ENCODE measurements around the gene CBLC.
"Not testable (repeated sequence)": the region's sequence is repeated elsewhere in the genome, so short reads cannot be mapped to it uniquely, and the experiment has no call there.

The CBLC gene

GRCh38 chr19:44779150-44779549 is 1.5 kb downstream of the CBLC start:
- Histone ChIP-seq H3K4me3 (ENCODE audit: low read depth in 1 of 2, low read length in 2 of 2) (no peak overlapping the region), H3K4me2 (ENCODE audit: insufficient read depth, low read length) (no peak overlapping the region), H3K9me3 (ENCODE audit: insufficient read depth, low read length, severe bottlenecking) (no peaks in the 10 kb centered on the region), H2AFZ (ENCODE audit: low read depth, low read length) (no peak overlapping the region), H4K20me1 (ENCODE audit: insufficient read depth, low read length) (no peaks in the 10 kb centered on the region), H3K27me3 (ENCODE audit: insufficient read depth, low read length, poor library complexity) (no peaks in the 10 kb centered on the region), H3K79me2 (ENCODE audit: insufficient read depth, low read length) (no peaks in the 10 kb centered on the region), H3K27ac (ENCODE audit: low read length) (no peak overlapping the region), H3K4me1 (ENCODE audit: insufficient read depth, low read length) (no peaks in the 10 kb centered on the region), H3K36me3 (ENCODE audit: insufficient read depth, low read length) (no peaks in the 10 kb centered on the region), H3K9ac (ENCODE audit: low read depth, low read length) (no peak overlapping the region)
- no peak for DNase-seq
- TF ChIP-seq EZH2 (IDR thresholded peaks at IDR 0.05; ENCODE audit: borderline replicate concordance, low read depth, low read length, severe bottlenecking) (no peak), CTCF (IDR thresholded peaks at IDR 0.05; ENCODE audit: borderline replicate concordance, extremely low read depth, low read length, poor library complexity, severe bottlenecking) (no peak)
- no peak for ATAC-seq (ENCODE audit: insufficient read depth, low read depth)

GRCh38 chr19:44781694-44782093 is 4.0 kb downstream of the CBLC start:
- ATAC-seq (ENCODE audit: insufficient read depth, low read depth); H4K20me1 ChIP-seq (ENCODE audit: insufficient read depth, low read length); H3K36me3 ChIP-seq (ENCODE audit: insufficient read depth, low read length); H3K4me3 ChIP-seq (ENCODE audit: low read depth in 1 of 2, low read length in 2 of 2); H3K27ac ChIP-seq (ENCODE audit: low read length); H3K79me2 ChIP-seq (ENCODE audit: insufficient read depth, low read length); H3K4me2 ChIP-seq (ENCODE audit: insufficient read depth, low read length); DNase-seq; H3K4me1 ChIP-seq (ENCODE audit: insufficient read depth, low read length); H3K9me3 ChIP-seq (ENCODE audit: insufficient read depth, low read length, severe bottlenecking); H3K9ac ChIP-seq (ENCODE audit: low read depth, low read length); H2AFZ ChIP-seq (ENCODE audit: low read depth, low read length); H3K27me3 ChIP-seq (ENCODE audit: insufficient read depth, low read length, poor library complexity): not testable (repeated sequence)

GRCh38 chr19:44782729-44783128 is 5.0 kb downstream of the CBLC start:
- Histone ChIP-seq H3K27ac (ENCODE audit: low read length) (no peak overlapping the region), H3K36me3 (ENCODE audit: insufficient read depth, low read length) (no peaks in the 10 kb centered on the region), H3K9ac (ENCODE audit: low read depth, low read length) (no peak overlapping the region)

GRCh38 chr19:44783545-44783944 is 5.9 kb downstream of the CBLC start:
- no peak overlapping the region for H3K4me2 ChIP-seq (ENCODE audit: insufficient read depth, low read length)
- H3K9me3 ChIP-seq (ENCODE audit: insufficient read depth, low read length, severe bottlenecking): no peaks in the 10 kb centered on the region
- ATAC-seq (ENCODE audit: insufficient read depth, low read depth) (no peak), DNase-seq (no peak)
- no peak overlapping the region for H3K4me3 ChIP-seq (ENCODE audit: low read depth in 1 of 2, low read length in 2 of 2)
- H3K9ac ChIP-seq (ENCODE audit: low read depth, low read length): no peak overlapping the region
- no peak overlapping the region for H3K27ac ChIP-seq (ENCODE audit: low read length)
- no peaks in the 10 kb centered on the region for H3K79me2 ChIP-seq (ENCODE audit: insufficient read depth, low read length)
- H4K20me1 ChIP-seq (ENCODE audit: insufficient read depth, low read length): no peaks in the 10 kb centered on the region
- H3K4me1 ChIP-seq (ENCODE audit: insufficient read depth, low read length): no peaks in the 10 kb centered on the region
- H3K36me3 ChIP-seq (ENCODE audit: insufficient read depth, low read length): no peaks in the 10 kb centered on the region
- TF ChIP-seq CTCF (IDR thresholded peaks at IDR 0.05; ENCODE audit: borderline replicate concordance, extremely low read depth, low read length, poor library complexity, severe bottlenecking): no peak
- no peak for TF ChIP-seq EZH2 (IDR thresholded peaks at IDR 0.05; ENCODE audit: borderline replicate concordance, low read depth, low read length, severe bottlenecking)
- H2AFZ ChIP-seq (ENCODE audit: low read depth, low read length): no peak overlapping the region
- no peaks in the 10 kb centered on the region for H3K27me3 ChIP-seq (ENCODE audit: insufficient read depth, low read length, poor library complexity)

More at GRCh38 chr19:44782729-44783128, 5.0 kb downstream of the CBLC start:
- DNase-seq: no peak
- Histone ChIP-seq H3K4me1 (ENCODE audit: insufficient read depth, low read length) (no peaks in the 10 kb centered on the region), H3K4me3 (ENCODE audit: low read depth in 1 of 2, low read length in 2 of 2) (no peak overlapping the region), H3K4me2 (ENCODE audit: insufficient read depth, low read length) (no peak overlapping the region), H3K79me2 (ENCODE audit: insufficient read depth, low read length) (no peaks in the 10 kb centered on the region), H3K9me3 (ENCODE audit: insufficient read depth, low read length, severe bottlenecking) (no peaks in the 10 kb centered on the region), H2AFZ (ENCODE audit: low read depth, low read length) (no peak overlapping the region), H4K20me1 (ENCODE audit: insufficient read depth, low read length) (no peaks in the 10 kb centered on the region), H3K27me3 (ENCODE audit: insufficient read depth, low read length, poor library complexity) (no peaks in the 10 kb centered on the region)
- no peak for ATAC-seq (ENCODE audit: insufficient read depth, low read depth)
- TF ChIP-seq EZH2 (IDR thresholded peaks at IDR 0.05; ENCODE audit: borderline replicate concordance, low read depth, low read length, severe bottlenecking): no peak
- TF ChIP-seq CTCF (IDR thresholded peaks at IDR 0.05; ENCODE audit: borderline replicate concordance, extremely low read depth, low read length, poor library complexity, severe bottlenecking): no peak

Data from DND-41 (cell line).